Esophagus muscularis mucosa (tissue), 4 donors: ENCODE measurements around the gene NAIF1. TPM values are rescaled to one million over a fixed set of nuclear protein-coding genes. Genes with fewer than 3 reads are reported as not detected.

ENCODE experiments used
- DNase-seq: peaks from one replicate; pipeline ENCODE4 v3.0.0-alpha.2; 2017; ENCODE audit errors: extremely low spot score
- H3K27ac ChIP-seq, 4 donors: fragments of 200-600 bp; sonication (generic); replicated peaks in 1 of 4; 1 replicate in 3 of 4; 2 replicates in 1 of 4; pipeline ENCODE4 v1.5.1; 2016 to 2019; ENCODE audit warnings: mild to moderate bottlenecking in 1 of 4
- H3K27me3 ChIP-seq, 4 donors: fragments of 200-600 bp; sonication (generic); one replicate each; pipeline versions ENCODE4 v1.5.1 to v1.6.0; 2016 to 2019
- H3K36me3 ChIP-seq, 4 donors: fragments of 200-600 bp; sonication (generic); one replicate each; pipeline ENCODE4 v1.5.1; 2016 to 2019
- H3K4me1 ChIP-seq, 4 donors: fragments of 200-600 bp; sonication (generic); one replicate each; pipeline ENCODE4 v1.5.1; 2016 to 2019
- H3K4me3 ChIP-seq, 4 donors: fragments of 200-600 bp; sonication (generic); 1 replicate in 2 of 4; 2 replicates in 2 of 4; pipeline ENCODE4 v1.5.1; 2016 to 2019; ENCODE audit warnings: mild to moderate bottlenecking in 4 of 4, moderate library complexity in 1 of 4
- H3K9me3 ChIP-seq, 4 donors: fragments of 200-600 bp; sonication (generic); 1 replicate in 3 of 4; 2 replicates in 1 of 4; pipeline ENCODE4 v1.5.1; 2016 to 2019
- EP300 ChIP-seq: sonication (generic); formaldehyde crosslinking; IDR thresholded peaks from one replicate; pipeline ENCODE4 v1.6.1; 2017; ENCODE audit warnings: antibody characterized with exemption
- POLR2A ChIP-seq: fragments of 450-650 bp; IDR thresholded peaks from one replicate; pipeline ENCODE4 v1.6.1; 2017; ENCODE audit warnings: antibody characterized with exemption, moderate library complexity, mild to moderate bottlenecking, low read depth
- POLR2AphosphoS5 ChIP-seq, 2 donors: sonication (generic); formaldehyde crosslinking; IDR thresholded peaks; one replicate each; pipeline ENCODE4 v1.6.1; 2017; ENCODE audit warnings: antibody characterized with exemption in 2 of 2
- WGBS: methylation state at CpG from one replicate; pipeline ENCODE4 v1.1.5; 2018; 5-methylcytosine and 5-hydroxymethylcytosine counted together
- intact Hi-C: fragments of 100-400 bp; cut with DNase I; formaldehyde crosslinking; loops from one replicate; pipeline ENCODE4 v1.15.1; 2023
- total RNA-seq, 4 donors: library from RNA; depleted of rRNA; stranded (reverse); fragments of >200 nt; gene quantifications; one replicate each; pipeline versions ENCODE4 v1.1.0 to v1.2.1, GENCODE V29; 2016
- TF ChIP-seq, protein P1 (sequence below), 3 experiments: fragments of 200-600 bp in 2 of 3; fragments of 450-650 bp in 1 of 3; sonication (generic) in 2 of 3; IDR thresholded peaks; one replicate each; pipeline ENCODE4 v1.5.1; 2017 to 2019; ENCODE audit warnings: antibody characterized with exemption in 3 of 3, mild to moderate bottlenecking in 2 of 3, moderate library complexity in 1 of 3

NAIF1 gene
- total RNA-seq, 4 donors from 2014 or later, result 5.4 to 12.0 (median 9.7) TPM

DNA sequence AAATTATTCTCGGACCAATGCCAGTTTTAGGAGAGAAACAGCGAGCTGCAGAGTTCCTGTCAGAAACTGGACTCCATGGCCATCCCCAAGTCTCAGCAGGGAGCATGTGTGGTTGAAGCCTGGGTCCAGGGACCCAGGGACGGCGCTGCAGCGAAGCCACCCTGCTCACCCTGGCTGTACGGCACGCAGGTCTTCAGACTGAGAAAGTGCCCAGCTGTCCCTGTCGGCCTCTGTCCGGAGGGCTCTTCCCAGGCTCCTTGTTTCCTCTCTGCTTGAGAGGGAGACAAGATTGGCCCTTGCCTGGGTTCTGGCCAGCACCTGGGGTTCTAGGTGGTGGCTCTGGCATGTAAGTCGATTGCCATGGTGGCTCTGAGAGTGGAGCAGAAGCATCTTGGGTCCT, 33.5 kb upstream of the NAIF1 start:
- no peak for DNase-seq
- TF ChIP-seq, protein P1, sequence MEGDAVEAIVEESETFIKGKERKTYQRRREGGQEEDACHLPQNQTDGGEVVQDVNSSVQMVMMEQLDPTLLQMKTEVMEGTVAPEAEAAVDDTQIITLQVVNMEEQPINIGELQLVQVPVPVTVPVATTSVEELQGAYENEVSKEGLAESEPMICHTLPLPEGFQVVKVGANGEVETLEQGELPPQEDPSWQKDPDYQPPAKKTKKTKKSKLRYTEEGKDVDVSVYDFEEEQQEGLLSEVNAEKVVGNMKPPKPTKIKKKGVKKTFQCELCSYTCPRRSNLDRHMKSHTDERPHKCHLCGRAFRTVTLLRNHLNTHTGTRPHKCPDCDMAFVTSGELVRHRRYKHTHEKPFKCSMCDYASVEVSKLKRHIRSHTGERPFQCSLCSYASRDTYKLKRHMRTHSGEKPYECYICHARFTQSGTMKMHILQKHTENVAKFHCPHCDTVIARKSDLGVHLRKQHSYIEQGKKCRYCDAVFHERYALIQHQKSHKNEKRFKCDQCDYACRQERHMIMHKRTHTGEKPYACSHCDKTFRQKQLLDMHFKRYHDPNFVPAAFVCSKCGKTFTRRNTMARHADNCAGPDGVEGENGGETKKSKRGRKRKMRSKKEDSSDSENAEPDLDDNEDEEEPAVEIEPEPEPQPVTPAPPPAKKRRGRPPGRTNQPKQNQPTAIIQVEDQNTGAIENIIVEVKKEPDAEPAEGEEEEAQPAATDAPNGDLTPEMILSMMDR (IDR thresholded peaks at IDR 0.05), result no peak
- TF ChIP-seq EP300 (no peak), POLR2A (no peak), POLR2AphosphoS5 (IDR thresholded peaks at IDR 0.05) (no peak)

GRCh38 chr9:128099932-128100491, 32.9 kb upstream of the NAIF1 start:
- Histone ChIP-seq H3K27ac (peak overlapping the region; percentile 93 to 97 (median 96)), H3K4me1 (peaks cover 59 to 82% (median 81%) of the 10 kb centered on the region in 4 donors), H3K4me3 (peak overlapping the region; percentile 58 to 63 (median 61)), H3K27me3 (no peaks in the 10 kb centered on the region), H3K9me3 (no peaks in the 10 kb centered on the region), H3K36me3 (peaks cover 34 to 44% (median 38%) of the 10 kb centered on the region in 4 donors)
- 48% methylated on average over 5 of the region's 16 CpGs for WGBS
- intact Hi-C loops, result loop anchor here (10.0 kb wide), 1 partner anchor 125 kb away; no protein-coding TSS in a partner anchor
- no peak for TF ChIP-seq POLR2A
- TF ChIP-seq, protein P1 (IDR thresholded peaks at IDR 0.05), result no peak
- peak in 1 of 2 donors; percentile 9 for TF ChIP-seq POLR2AphosphoS5 (IDR thresholded peaks at IDR 0.05)
- TF ChIP-seq EP300, result no peak
- no peak for DNase-seq

More for the DNA sequence above, 33.5 kb upstream of the NAIF1 start:
- Histone ChIP-seq H3K36me3 (peaks cover 36 to 49% (median 43%) of the 10 kb centered on the region in 4 donors), H3K9me3 (no peaks in the 10 kb centered on the region), H3K4me1 (peaks cover 53 to 77% (median 76%) of the 10 kb centered on the region in 4 donors), H3K4me3 (peak overlapping the region; percentile 58 to 63 (median 61)), H3K27me3 (no peaks in the 10 kb centered on the region), H3K27ac (peak overlapping the region; percentile 93 to 97 (median 96))
- WGBS, result 57% methylated on average over 1 of the region's 10 CpGs
- intact Hi-C loops, result no loop called here

GRCh38 chr9:128099231-128099931, 32.3 kb upstream of the NAIF1 start:
- peaks cover 32 to 40% (median 36%) of the 10 kb centered on the region in 4 donors for H3K36me3 ChIP-seq
- TF ChIP-seq POLR2AphosphoS5 (IDR thresholded peaks at IDR 0.05), result no peak
- TF ChIP-seq, protein P1 (IDR thresholded peaks at IDR 0.05), result no peak
- peak; percentile 40 for TF ChIP-seq POLR2A
- no peak for TF ChIP-seq EP300
- 45% methylated on average over 12 of the region's 16 CpGs for WGBS
- H3K27me3 ChIP-seq, result no peaks in the 10 kb centered on the region
- peak overlapping the region; percentile 93 to 97 (median 96) for H3K27ac ChIP-seq
- peaks cover 63 to 89% (median 86%) of the 10 kb centered on the region in 4 donors for H3K4me1 ChIP-seq
- DNase-seq, result no peak
- peak overlapping the region; percentile 58 to 63 (median 61) for H3K4me3 ChIP-seq
- no peaks in the 10 kb centered on the region for H3K9me3 ChIP-seq
- intact Hi-C loops, result loop anchor here (10.0 kb wide), 1 partner anchor 125 kb away; no protein-coding TSS in a partner anchor

DNA sequence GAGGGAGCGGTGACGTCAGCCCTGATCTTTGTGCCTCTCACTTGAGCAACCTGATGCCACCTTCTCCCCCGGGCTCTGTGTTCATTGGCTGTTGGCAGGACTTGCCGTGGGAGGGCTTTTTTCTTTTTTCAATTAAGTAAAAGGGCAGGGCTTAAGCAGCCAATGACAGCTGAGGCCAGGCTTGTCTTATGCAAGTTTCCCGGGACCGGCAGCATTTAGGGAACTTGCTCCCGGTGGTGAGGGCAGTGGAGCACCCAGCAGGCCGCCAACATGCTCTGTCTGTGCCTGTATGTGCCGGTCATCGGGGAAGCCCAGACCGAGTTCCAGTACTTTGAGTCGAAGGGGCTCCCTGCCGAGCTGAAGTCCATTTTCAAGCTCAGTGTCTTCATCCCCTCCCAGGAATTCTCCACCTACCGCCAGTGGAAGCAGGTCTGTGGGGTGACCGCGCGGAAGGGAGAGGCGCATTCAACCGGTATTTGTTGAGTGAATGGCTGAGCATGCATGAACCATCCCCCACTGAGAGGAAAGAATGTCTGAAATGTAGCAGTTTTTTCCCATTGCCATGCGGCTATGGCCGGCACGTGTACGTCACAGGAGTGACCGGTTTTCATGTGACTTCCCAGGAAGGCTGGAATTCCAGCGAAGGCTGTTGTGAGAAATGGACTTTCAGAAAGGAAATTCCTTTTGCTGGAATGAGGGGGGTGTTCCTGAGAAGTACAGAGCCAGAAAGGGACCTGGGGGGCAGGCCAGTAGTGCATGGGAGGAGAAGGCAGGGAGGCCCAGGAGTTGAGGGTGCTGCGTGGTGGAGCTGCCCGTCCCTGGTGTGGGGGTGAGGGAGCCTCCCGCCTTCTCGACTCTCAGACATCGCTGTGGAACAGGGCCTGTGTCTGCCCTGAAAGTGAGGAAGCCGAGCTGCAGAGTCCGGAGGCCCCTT, 31.4 kb upstream of the NAIF1 start:
- Histone ChIP-seq H3K9me3 (no peaks in the 10 kb centered on the region), H3K36me3 (peaks cover 24 to 32% (median 28%) of the 10 kb centered on the region in 4 donors), H3K27ac (peak overlapping the region; percentile 93 to 97 (median 96)), H3K27me3 (no peaks in the 10 kb centered on the region), H3K4me1 (peaks cover 65 to 97% (median 89%) of the 10 kb centered on the region in 4 donors), H3K4me3 (peak overlapping the region; percentile 58 to 63 (median 61))
- 8% methylated on average over 15 of the region's 32 CpGs for WGBS
- peak in 1 of 2 donors; percentile 93 for TF ChIP-seq POLR2AphosphoS5 (IDR thresholded peaks at IDR 0.05)
- TF ChIP-seq EP300, result peak; percentile 98
- TF ChIP-seq POLR2A, result peak; percentile 97
- TF ChIP-seq, protein P1 (IDR thresholded peaks at IDR 0.05), result no peak
- peak; percentile 98 for DNase-seq
- intact Hi-C loops, result loop anchor here (10.0 kb wide), 1 partner anchor 124 kb away; no protein-coding TSS in a partner anchor
